ENCODE measurements around the gene CYS1. TPM values are rescaled to one million over a fixed set of nuclear protein-coding genes. Genes with fewer than 3 reads are reported as not detected.

The CYS1 gene
- total and polyA plus RNA-seq, 2 of the 13 experiments (the other 11 are each of a cell fraction or from before 2014, with no cell fraction given): 0.04 TPM; not detected in 1

DNA sequence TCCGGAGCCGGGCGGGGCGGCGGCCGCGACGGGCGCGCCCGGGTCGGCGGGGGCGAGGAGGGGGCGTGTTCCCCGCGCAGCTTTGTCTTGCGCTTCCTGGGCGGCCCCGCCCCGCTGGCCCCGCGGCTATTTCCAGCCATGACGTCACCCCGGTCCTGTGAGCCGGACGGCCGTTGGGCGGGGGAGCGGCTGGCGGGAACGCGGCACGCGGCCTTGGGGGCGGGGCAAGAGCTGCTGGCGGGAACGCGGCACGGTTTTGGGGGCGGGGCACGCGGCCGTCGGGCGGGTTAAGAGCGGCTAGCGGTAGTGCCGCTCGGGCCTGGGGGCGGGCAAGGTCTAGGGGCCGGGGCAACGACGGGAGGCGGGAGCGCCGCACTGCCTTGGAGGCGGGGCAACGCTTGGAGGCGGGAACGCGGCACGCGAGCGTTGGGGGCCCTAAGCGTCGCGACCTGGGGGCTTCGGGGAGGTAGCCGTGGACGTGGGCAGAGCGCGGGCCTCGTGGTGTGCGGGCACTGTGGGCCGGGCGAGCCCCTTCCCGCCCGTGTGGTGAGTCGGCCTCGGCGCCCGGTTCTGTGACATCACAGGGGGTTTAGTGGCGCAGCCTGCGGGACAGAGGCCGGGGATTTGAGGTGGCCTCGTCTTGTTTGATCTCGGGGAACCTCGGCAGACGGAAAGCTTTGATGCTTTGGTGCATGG, 36.2 kb downstream of the CYS1 start (continued):
- TF ChIP-seq, protein P1, sequence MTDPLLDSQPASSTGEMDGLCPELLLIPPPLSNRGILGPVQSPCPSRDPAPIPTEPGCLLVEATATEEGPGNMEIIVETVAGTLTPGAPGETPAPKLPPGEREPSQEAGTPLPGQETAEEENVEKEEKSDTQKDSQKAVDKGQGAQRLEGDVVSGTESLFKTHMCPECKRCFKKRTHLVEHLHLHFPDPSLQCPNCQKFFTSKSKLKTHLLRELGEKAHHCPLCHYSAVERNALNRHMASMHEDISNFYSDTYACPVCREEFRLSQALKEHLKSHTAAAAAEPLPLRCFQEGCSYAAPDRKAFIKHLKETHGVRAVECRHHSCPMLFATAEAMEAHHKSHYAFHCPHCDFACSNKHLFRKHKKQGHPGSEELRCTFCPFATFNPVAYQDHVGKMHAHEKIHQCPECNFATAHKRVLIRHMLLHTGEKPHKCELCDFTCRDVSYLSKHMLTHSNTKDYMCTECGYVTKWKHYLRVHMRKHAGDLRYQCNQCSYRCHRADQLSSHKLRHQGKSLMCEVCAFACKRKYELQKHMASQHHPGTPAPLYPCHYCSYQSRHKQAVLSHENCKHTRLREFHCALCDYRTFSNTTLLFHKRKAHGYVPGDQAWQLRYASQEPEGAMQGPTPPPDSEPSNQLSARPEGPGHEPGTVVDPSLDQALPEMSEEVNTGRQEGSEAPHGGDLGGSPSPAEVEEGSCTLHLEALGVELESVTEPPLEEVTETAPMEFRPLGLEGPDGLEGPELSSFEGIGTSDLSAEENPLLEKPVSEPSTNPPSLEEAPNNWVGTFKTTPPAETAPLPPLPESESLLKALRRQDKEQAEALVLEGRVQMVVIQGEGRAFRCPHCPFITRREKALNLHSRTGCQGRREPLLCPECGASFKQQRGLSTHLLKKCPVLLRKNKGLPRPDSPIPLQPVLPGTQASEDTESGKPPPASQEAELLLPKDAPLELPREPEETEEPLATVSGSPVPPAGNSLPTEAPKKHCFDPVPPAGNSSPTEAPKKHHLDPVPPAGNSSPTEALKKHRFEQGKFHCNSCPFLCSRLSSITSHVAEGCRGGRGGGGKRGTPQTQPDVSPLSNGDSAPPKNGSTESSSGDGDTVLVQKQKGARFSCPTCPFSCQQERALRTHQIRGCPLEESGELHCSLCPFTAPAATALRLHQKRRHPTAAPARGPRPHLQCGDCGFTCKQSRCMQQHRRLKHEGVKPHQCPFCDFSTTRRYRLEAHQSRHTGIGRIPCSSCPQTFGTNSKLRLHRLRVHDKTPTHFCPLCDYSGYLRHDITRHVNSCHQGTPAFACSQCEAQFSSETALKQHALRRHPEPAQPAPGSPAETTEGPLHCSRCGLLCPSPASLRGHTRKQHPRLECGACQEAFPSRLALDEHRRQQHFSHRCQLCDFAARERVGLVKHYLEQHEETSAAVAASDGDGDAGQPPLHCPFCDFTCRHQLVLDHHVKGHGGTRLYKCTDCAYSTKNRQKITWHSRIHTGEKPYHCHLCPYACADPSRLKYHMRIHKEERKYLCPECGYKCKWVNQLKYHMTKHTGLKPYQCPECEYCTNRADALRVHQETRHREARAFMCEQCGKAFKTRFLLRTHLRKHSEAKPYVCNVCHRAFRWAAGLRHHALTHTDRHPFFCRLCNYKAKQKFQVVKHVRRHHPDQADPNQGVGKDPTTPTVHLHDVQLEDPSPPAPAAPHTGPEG (CRISPR knock-in tag; IDR thresholded peaks at IDR 0.05): no peak
- TF ChIP-seq NR3C1 (CRISPR knock-in tag; IDR thresholded peaks at IDR 0.05) (no peak), ZBTB7A (CRISPR knock-in tag; IDR thresholded peaks at IDR 0.05) (peak; percentile 5; the same call in 1 of the 2 replicates), PRPF4 (IDR thresholded peaks at IDR 0.05; ENCODE audit: low read depth, low read length, poor library complexity, severe bottlenecking) (no peak), ZNF136 (CRISPR knock-in tag; IDR thresholded peaks at IDR 0.05; ENCODE audit: low read depth) (no peak), ESRRA (CRISPR knock-in tag; IDR thresholded peaks at IDR 0.05; ENCODE audit: low read depth) (no peak; the same call in 1 of the 2 replicates), POLR2AphosphoS2 (IDR thresholded peaks at IDR 0.05; ENCODE audit: low read depth, low read length) (no peak), GATAD1 (CRISPR knock-in tag; IDR thresholded peaks at IDR 0.05) (0 out of 2 replicates have a peak, but pooled peaks have one; percentile 46), KLF12 (CRISPR knock-in tag; IDR thresholded peaks at IDR 0.05; ENCODE audit: borderline replicate concordance) (no peak), YEATS4 (CRISPR knock-in tag; IDR thresholded peaks at IDR 0.05; ENCODE audit: borderline replicate concordance) (no peak; the same call in 1 of the 2 replicates), ZNF678 (CRISPR knock-in tag; IDR thresholded peaks at IDR 0.05) (no peak), ZNF878 (CRISPR knock-in tag; IDR thresholded peaks at IDR 0.05) (0 out of 2 replicates have a peak, but pooled peaks have one; percentile 26), NONO (IDR thresholded peaks at IDR 0.05) (no peak), NONO (CRISPR knock-in tag; conservative IDR thresholded peaks at IDR 0.05) (peak; percentile 51; the same call in 1 of the 2 replicates), MAFF (IDR thresholded peaks at IDR 0.05; ENCODE audit: low read depth, low read length) (no peak), IRF1 (CRISPR knock-in tag; IDR thresholded peaks at IDR 0.05; ENCODE audit: low read depth) (no peak), CSRNP2 (CRISPR knock-in tag; conservative IDR thresholded peaks at IDR 0.05; ENCODE audit: low read depth) (peak; percentile 86; the same call in 1 of the 2 replicates), BORCS8-MEF2B (CRISPR knock-in tag; IDR thresholded peaks at IDR 0.05) (peak; percentile 93), SP140L (CRISPR knock-in tag; IDR thresholded peaks at IDR 0.05; ENCODE audit: borderline replicate concordance) (no peak), SIX1 (CRISPR knock-in tag; IDR thresholded peaks at IDR 0.05; ENCODE audit: borderline replicate concordance) (no peak), NBN (conservative IDR thresholded peaks at IDR 0.05) (no peak), ZMYM2 (CRISPR knock-in tag; IDR thresholded peaks at IDR 0.05) (no peak), ZNF776 (CRISPR knock-in tag; IDR thresholded peaks at IDR 0.05) (peak; percentile 29; the same call in 1 of the 2 replicates), TAF1 (CRISPR knock-in tag; IDR thresholded peaks at IDR 0.05) (no peak)

Data from HepG2 (cell line).